Renal cortical epithelial cell (primary cell): Measurements from ENCODE around the gene HES5. TPM values are rescaled to one million over a fixed set of nuclear protein-coding genes. Genes with fewer than 3 reads are reported as not detected.

ENCODE experiments used
- DNase-seq: peaks from one replicate; pipeline ENCODE4 v3.0.0-alpha.2; 2011; ENCODE audit warnings: low read depth
- total RNA-seq: library from RNA; depleted of rRNA; stranded (reverse); fragments of >200 nt; gene quantifications from 2 replicates; pipeline ENCODE4 v1.2.3, GENCODE V29; 2014

Gene HES5
- total RNA-seq, 1 donor from 2014 or later, result not detected

DNA sequence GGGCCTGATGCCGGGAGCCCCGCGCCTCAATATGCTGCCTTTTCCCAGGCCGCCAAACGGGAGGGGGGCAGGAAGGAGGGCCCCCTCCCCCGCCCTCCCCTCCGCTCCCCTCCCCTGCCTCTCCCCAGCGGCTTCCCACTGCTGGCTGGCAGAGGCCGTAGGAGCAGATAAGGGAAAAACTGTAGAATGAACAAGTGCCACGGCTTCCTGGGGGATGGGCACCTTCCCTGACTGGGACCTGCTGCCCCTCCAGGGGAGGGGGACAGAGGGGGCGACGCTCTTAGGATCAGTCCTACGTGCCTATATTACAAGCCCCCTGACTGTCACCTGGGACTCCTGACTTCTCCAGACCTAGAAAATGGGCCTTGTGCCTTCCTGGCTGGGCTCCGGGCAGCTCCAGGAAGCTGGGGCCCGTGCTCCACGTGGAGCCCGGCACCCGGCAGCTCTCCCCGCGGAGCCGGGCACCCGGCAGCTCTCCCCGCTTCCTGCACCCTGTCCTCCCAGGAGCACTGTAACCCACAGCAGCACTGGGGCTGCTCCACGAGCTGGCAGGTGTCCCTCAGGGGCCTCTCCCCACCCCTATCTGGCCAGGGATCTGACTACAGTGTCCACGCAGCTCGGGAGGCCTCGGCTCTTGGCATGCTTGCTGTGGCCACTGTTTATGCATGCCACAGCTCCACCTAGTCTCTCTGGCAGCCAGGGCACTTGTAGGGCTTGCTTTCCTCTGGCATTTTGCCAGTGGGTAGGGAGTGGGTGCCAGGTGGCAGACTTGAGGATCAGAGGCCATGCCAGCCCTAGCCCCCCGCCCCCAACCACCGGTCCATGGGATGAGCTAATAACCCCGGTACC, 674 bp upstream of the HES5 start:
- peak; percentile 41 for DNase-seq

DNA sequence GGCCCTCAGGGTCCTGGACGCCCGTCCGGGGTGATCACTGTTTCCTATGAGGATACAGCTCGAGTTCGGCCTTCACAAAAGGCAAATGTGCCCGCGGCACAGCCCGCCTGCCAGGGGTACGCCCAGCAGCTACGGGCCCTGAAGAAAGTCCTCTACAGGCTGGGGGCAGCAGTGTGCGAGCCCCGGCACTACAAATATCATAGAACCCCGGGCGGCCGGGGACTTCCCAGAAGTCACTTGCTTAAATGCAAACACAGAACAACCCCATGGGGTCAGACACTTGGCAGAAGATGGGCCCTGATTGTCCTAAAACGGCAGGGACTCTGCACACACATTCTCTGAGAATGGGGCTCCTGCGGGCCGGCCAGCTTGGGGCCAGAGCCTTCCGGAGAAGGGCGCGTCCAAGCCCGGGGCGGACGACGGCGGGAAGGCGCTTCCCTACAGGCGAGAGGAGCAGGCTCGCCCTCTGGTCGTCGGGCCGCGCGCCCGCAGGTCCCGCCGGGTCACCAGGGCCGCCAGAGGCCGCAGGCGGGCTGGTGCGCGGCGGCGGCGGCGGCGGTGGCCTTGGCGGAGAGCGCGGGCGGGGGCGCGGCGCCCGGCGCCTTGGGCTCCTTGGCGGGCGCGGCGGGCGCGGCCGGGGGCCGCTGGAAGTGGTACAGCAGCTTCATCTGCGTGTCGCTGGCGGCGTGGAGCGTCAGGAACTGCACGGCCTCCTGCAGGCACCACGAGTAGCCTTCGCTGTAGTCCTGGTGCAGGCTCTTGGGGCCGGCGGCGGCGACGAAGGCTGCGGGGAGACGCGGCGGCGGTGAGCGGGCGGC, 888 bp downstream of the HES5 start:
- no peak for DNase-seq

DNA sequence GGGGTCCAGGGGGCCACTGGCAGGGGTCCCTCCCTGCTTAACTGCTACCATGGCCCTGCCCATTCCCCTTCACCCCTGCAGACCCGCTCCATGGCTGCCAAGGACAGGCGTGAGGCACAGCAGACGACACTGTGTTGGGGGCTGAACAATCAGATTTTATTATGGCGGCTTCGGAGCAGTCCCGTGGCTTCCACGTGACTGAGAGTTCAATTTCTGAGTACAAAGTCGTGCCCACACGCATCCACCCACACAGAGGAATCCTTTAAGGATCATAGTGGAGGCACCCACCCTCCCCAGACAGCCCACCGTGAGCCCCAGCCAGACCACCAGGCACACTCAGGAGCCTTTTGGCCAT, 1.5 kb downstream of the HES5 start:
- no peak for DNase-seq

DNA sequence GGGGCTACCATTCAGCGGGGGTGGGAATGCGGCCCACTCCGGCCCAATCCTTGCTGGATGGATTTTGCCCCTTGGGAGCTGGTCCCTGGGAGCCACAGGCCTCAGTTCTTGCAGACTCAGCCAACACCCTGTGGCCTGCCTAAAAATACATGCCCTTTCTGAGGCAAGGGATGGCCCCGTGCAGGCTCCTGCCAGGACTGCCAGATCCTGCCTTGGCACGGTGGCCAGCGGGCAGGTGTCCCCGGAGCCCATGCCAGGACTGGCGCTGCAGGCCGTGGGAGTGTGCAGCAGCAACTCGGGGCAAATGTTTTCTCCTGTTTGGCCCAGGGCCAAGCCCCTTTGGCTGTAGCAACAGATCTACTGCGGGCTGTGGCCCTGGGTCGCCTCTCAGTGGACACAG, 2.0 kb downstream of the HES5 start:
- no peak for DNase-seq

DNA sequence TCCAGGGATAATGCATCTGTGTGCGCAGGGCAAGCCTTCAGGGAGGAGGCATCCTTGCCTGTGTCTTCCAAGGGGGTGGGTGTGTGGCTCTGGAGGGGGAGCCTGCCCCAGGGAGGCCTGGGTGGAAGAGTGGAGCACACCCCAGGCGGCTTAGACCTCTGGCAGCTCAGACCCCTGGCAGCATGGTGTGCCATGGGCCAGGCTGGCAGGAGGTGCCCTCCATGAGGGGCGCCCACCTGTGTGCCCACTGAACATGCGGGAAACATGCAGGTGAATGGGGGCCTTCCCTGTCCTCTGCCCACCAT, 2.6 kb downstream of the HES5 start:
- DNase-seq, result no peak

DNA sequence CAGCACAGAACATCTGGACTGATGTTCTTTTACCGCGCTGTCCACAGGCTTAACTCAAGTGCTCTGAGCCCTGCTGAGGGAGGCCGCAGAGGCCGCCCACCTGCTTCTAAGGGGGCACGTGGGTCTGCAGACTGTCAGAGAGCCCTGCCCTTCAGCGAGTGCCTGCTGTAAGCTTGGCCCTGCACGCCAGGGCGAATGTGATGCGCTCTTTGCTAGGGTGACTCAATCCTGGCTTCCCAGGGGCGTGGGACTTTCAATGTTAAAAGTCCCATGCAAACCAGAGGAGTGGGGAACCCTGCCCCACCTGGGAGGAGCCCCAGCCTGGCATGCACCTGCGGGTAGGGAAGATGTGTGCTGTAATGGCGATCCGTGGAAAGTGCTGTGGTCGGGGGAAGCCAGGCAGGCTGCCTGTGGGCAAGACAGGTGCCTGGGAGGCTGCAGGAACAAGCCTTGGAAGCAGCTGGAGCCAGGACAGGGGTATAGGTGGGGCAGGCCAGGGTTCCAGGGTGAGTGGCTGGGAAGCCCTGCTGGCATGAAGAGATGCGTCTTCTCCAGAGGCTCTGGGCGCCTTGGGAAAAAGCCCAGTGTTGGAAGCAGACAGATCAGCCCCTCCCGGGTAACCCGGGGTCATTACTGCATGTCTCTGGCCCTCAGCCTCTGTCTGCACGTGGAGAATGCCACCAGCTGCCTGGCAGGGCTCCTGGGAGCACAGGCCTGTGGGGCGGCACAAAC, 3.1 kb downstream of the HES5 start:
- DNase-seq, result peak; percentile 25

DNA sequence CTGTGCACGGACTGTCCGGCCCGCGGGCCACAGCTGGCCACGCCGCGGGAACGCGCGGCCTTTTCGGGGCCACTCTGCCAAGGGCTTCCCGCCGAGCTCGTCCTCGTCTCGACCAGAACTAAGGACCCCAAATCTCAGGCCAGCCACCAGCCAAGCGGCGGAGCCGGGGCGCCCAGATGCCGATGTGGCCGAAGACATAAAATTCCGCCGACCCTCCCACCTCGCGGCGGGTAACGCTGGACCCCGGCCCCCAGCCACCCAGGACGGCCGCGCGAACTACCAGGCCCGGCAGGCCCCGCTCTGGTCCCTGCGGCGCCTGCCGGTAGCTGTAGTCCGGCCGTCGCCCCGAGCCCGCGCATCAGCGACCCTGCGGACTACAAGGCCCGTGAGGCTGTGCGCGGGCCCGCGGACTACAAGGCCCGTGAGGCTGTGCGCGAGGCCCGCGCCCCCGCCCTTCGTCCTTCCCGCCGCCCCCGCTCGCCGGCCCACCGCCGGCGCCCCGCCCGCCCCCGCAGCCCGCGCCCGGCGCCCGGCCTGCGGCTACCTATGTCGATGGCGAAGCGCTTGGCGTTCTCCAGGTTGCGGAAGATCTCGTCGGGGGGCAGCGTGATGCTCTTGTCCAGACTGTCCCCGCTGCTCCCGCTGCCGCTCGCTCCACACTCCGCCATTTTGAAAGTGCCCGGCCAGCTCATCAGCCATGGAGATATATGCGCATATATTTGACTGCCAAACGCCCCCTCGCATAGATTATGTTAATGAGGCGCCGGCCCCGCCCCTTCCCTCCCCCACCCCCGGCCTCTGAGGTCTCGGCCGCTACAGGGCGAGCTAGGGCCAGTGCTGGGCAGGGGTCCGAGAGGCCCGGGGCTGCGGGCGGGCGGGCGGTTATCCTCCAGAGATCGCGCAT, 3.9 kb downstream of the HES5 start, which contains the start of gene PANK4:
TSS of gene PANK4 (minus strand) at position 677 of the 904 bp plus-strand sequence. CDS start at position 668, 9 bp downstream.
- peak; percentile 74 for DNase-seq

DNA sequence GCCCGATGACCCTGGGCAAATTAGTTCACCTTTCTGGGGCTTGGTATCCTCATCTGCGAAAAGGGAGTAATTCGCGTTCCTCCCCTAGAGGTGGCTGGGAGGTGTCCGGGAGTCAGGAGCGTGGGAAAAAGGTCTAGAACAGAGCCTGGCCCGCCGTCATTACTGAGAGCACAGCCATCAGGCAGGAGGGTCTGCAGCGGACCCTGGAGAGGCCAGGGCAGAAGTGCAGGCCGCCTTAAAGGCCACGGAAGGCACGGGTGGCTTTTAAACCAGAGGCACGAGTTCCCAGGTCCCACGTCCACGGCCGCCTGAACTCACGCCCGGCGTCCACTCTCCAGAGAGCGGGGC, 4.5 kb downstream of the HES5 start:
- DNase-seq, result no peak

DNA sequence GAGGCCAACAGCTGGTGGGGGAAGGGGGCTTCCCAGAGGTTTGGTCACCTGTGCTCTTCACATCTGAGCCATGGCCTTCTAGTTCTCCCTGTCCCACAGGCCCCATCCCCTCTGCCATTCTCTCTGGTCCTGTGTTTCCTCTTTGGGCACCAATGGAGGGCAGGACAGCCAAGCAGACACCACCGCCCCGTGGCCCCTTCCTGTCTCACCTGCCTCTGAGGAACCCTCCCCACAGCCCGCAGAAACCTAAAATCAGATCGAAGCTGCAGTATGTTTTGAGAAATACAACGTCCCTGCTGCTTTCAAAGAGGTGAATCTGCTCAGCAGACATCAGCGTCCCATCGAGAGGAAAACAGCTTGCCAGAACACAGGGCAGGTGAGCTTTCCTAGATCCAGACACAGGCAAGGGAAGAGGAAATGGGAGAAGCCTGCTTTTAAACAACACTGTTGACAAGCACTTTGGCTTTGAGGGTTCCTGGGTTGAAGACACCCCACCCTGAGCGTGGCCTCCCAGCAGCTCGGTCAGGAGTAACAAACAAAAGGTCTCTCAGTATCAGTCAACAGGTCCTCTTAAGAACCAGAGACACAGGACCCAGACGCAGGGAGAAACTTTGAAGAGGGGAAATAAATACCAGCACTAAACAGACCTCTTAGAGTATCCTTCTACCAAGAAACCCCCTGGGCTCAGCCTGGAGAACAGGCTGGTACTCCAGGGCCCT, 6.0 kb downstream of the HES5 start:
- no peak for DNase-seq

DNA sequence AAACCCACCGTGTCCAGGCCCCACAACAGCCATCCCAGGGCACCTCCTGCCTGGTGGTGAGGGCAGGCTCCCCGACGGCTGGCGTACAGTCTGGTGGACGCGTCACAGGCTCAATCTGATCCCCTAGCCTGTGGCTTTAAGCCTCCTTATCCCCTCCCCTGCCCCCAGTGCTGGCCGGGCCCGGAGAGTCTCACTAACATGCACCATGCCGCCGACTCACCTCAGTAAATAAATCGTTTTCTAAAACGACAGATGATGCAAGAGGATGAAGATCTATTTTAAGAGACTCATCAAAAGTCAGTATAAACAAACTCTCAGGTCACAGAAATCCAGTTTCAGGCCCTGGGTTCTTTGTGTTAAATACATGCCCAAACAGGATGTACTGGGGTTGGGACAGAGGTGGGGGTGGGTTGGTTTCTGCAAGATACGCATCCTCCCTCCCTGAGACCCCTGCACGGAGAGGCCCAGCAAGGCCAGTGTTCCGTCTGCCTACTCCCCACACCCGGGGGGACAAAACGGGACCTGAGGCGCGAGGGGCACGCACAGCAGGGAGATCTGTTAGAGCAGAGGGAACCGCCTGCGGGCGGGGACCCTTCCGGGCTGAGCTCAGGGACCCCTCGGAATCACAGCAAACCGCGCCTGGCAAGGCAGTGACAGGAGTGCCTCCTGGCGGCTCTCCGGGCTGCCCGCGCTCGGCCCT, 6.7 kb downstream of the HES5 start:
- no peak for DNase-seq

DNA sequence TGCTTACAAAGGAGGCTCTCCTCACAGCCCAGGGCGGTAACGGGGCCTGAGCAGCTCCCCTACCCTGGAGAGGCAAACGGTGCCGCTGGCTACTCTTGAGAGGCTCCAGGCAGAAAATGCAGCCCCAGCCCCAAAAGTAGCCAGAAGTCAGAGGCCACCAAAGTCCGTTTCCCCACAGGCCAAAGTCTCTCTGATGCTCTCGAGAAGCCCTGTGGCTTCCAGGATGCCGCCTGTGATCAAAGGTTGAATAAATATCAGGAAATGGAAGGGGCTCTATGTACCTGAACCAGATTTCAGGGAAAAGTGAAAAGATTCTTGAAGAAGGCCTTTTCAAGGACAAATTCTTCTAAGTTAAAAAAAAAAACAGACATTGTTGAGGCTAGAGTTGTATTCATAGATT, 7.8 kb downstream of the HES5 start:
- no peak for DNase-seq

DNA sequence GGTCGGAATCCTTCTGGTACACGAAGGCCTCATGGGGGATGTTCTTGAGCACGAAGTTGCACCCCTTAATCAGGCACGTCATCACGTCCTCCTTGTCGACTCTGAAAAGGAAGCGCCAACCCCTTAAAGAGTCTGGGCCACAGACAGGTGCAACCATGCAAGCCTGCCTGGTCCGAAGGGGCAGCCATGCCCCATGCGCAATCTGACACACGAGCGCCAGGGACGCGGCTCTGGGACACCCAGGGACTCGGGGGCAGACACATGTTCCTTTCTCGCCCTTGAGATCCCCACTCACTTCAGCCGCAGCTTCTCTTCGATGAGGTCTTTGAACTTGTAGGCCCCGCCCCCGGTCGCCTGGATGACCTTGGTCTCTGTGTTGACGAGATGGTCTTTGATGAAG, 9.3 kb downstream of the HES5 start:
- DNase-seq, result no peak

DNA sequence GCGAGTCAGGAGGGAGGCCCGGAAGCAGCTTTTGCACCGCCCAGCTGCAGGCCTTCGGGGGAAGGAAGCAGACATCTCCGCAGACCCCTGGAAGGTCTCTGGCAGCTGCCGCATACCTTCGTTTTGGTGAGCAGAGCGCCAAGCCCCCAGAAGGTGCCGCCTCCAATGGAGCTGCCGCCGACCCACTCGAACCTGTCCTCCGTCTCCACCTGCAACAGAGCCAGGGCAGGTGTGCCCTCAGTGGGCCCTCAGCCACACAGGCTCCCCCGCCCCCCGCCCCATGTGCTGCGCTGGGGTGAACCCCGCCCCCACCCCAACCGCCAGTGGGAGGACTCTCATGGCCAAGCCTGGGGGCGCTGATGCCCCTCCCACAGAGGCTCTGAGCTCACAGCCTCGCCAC, 9.9 kb downstream of the HES5 start:
- no peak for DNase-seq

DNA sequence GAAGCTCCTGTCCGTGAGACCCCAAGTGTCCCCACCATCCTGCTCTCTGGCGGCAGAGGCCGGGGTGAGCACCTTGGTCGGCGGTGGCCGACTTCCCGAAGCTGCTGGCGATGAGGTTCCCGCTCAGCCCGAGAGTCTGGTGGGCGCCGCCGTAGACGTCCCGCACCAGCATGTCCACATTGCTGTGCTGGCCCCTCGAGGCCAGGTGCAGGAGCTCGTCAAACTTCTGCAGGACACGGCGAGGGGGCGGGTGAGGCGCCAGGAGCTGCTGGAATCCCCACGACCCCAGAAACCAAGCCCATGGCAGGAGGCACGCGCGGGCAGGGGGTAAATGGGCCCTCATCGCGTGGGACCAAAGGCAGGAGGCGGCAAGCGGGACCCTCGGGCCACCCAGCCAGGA, 10.3 kb downstream of the HES5 start:
- no peak for DNase-seq

DNA sequence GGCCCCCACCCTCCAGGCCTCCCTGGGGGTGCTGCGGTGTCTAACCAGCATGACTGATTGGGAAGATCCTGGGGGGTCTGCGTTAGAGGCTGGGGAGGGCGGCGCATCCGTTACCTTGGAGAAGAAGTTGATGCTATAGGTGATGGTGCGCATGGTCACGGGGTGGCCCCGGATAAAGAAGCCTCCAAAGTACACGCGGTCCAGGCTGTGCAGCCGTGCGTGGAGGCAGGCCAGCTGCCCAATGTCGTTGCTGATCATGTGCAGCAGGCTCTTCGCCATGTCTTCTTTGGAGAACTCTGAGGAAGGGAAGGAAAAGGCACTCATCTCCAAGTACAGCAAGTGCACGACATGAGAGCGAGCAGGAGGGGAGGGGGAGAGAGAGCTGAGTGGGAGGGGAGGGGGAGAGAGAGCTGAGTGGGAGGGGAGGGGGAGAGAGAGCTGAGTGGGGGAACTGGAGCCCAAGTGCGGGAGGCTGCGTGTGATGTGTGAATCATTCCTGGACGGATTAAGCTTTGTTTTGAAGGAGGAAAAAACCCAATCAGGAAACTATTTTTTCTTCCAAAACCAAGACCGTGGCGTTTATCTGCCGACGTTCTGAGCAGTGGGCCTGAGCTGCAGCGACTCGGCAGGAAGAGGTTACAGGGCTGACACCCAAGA, 10.9 kb downstream of the HES5 start:
- no peak for DNase-seq

DNA sequence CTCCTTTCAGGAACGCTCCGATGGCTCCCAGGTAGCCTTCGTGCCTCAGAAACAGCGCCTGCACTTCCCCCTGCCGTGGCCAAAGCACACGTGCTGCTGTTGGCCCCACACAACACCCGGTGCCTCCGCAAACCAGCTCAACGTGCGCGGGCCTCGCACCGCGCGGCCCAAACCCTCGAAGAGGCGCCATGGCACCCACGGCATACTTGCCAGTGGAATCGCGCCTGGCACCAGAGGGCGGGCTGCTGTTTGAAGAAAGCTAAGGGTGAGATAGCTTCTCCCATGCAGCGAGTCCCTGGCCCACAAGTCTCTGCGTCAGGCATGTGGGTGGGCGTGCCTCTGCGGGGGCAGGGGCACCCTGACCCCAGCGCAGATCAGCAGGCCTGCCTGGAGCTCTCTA, 11.5 kb downstream of the HES5 start:
- no peak for DNase-seq

DNA sequence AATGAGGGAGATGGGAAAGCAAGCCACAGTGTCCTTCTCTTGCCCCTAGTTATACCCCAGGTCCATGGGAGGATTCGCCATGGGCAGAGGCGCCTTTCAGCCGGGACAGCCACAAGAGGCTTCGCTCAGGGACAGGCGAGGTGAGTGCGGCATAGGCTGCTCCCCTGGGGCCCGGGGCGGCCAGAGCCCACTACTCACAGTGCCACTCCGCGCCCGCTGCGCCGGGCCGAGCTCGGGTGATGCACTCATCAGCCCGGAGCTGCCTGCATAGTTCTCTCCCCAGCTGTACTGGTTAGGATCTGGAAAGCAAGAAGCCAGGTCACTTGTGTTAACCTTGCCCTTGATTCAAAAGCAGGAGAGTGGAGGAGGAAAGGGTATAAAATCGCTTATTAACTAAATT, 12.1 kb downstream of the HES5 start:
- no peak for DNase-seq

DNA sequence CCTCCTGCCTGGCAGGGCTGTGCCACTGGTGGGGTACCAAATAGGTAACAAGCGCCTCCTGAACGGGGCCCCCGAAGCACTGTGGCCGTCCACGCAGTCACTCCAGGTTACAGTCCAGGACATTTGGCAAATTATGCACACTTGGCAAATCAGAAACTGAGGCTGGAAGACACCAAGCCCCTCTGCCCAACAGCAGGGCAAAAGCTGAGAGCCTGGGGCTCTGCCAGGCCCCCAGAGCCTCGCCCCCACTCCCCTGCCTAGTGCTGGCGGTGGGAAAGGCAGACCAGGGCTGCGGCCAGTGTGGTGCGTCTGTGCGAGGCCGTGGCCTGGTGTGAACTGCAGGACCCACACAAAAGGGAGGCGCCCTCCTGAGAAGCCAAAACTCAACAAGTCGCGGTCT, 13.1 kb downstream of the HES5 start:
- DNase-seq, result no peak

DNA sequence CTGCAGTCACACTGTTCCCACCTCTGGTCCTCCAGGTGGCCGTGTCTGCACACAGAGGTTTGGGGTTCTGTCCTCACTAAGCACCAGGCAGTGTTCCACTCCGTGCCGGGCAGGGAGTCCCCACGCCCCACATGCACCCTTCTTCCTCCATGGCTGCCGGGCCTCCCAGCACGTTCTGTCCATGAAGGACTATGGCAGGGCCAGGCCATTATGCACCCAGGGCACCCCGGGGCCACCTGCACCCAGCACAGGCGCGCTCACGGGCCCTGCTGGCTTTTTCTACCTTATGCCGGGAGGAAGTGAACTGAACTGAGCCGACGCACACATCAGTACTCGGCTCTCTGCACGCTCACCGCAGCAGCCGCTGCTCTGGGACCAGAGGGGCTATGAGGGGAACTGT, 13.9 kb downstream of the HES5 start:
- no peak for DNase-seq

DNA sequence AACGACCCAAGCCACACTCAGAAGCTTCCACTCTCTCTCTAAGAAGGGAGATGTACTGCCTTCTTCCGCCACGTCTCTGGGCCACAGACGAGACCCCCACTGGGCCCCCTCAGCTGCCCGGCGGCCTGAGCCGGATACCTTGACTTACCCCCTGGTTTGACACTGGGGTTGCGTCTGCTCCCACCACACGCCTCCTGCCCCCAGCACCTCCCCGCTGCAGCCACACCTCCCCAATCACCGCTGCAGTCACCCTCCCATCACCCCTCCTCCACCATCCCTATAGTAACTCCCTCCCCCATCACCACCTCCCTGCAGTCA, 14.3 kb downstream of the HES5 start:
- no peak for DNase-seq
